GM21825 (cell line): Measurements from ENCODE around the gene CREG1.
A peak's percentile ranks its signal among the peaks of the same experiment; 100 is the strongest.

Experiments used
- ATAC-seq: cut with Tn5 transposase; IDR thresholded peaks from one replicate; pipeline ENCODE4 v1.9.1; 2021; ENCODE audit warnings: mild to moderate bottlenecking, moderate library complexity; ENCODE audit not compliant: unreplicated experiment

The CREG1 gene

GRCh38 chr1:167509587-167509986 lies 44.0 kb downstream of the CREG1 start:
- no peak for ATAC-seq

GRCh38 chr1:167507719-167508118 lies 45.8 kb downstream of the CREG1 start:
- no peak for ATAC-seq

- ATAC-seq = no peak
Observed at GRCh38 chr1:167504467-167504827, 49.1 kb downstream of the CREG1 start.

- ATAC-seq = no peak
Observed at GRCh38 chr1:167503626-167504466, 49.7 kb downstream of the CREG1 start.

GRCh38 chr1:167502719-167503462 lies 50.7 kb downstream of the CREG1 start:
- ATAC-seq = no peak

- no peak for ATAC-seq
Observed at GRCh38 chr1:167502192-167502551, 51.4 kb downstream of the CREG1 start.

- ATAC-seq = no peak
Observed at GRCh38 chr1:167501515-167502191, 51.9 kb downstream of the CREG1 start.

- peak; percentile 45 for ATAC-seq
Observed at GRCh38 chr1:167500283-167500860, 53.2 kb downstream of the CREG1 start.

GRCh38 chr1:167499664-167500101 lies 53.9 kb downstream of the CREG1 start:
- ATAC-seq = peak; percentile 93

GRCh38 chr1:167499106-167499505 lies 54.5 kb downstream of the CREG1 start:
- ATAC-seq = peak; percentile 10

- no peak for ATAC-seq
Observed at GRCh38 chr1:167496797-167497619, 56.6 kb downstream of the CREG1 start.

- no peak for ATAC-seq
Observed at GRCh38 chr1:167493372-167493771, 60.2 kb downstream of the CREG1 start.

- ATAC-seq = no peak
Observed at GRCh38 chr1:167492481-167492910, 61.1 kb downstream of the CREG1 start.

GRCh38 chr1:167491586-167492461 lies 61.7 kb downstream of the CREG1 start:
- no peak for ATAC-seq
